ENCODE measurements around the gene FRMPD4.

FRMPD4 gene

GRCh38 chrX:12563121-12563520, 424.8 kb downstream of the FRMPD4 start:
- no peak for DNase-seq

GRCh38 chrX:12564221-12564620, 425.9 kb downstream of the FRMPD4 start:
- no peak for DNase-seq

- no peak for DNase-seq
Measured at GRCh38 chrX:12567857-12568256, 429.6 kb downstream of the FRMPD4 start.

GRCh38 chrX:12570859-12571501, 432.7 kb downstream of the FRMPD4 start:
- DNase-seq, result no peak

GRCh38 chrX:12579311-12579710, 441.0 kb downstream of the FRMPD4 start:
- DNase-seq, result no peak

GRCh38 chrX:12580548-12580947, 442.3 kb downstream of the FRMPD4 start:
- no peak for DNase-seq

GRCh38 chrX:12581546-12581945, 443.3 kb downstream of the FRMPD4 start:
- DNase-seq, result no peak

GRCh38 chrX:12582649-12583048, 444.4 kb downstream of the FRMPD4 start:
- no peak for DNase-seq

GRCh38 chrX:12583543-12583942, 445.3 kb downstream of the FRMPD4 start:
- DNase-seq, result no peak

GRCh38 chrX:12595720-12596119, 457.4 kb downstream of the FRMPD4 start:
- DNase-seq, result no peak

GRCh38 chrX:12610079-12610478, 471.8 kb downstream of the FRMPD4 start:
- no peak for DNase-seq

GRCh38 chrX:12611471-12611870, 473.2 kb downstream of the FRMPD4 start:
- no peak for DNase-seq

- DNase-seq, result no peak
Measured at GRCh38 chrX:12614266-12614665, 476.0 kb downstream of the FRMPD4 start.

GRCh38 chrX:12615061-12615460, 476.8 kb downstream of the FRMPD4 start:
- DNase-seq, result peak; percentile 2

GRCh38 chrX:12617241-12617640, 479.0 kb downstream of the FRMPD4 start:
- no peak for DNase-seq

- no peak for DNase-seq
Measured at GRCh38 chrX:12647230-12647629, 509.0 kb downstream of the FRMPD4 start.

GRCh38 chrX:12648995-12649394, 510.7 kb downstream of the FRMPD4 start:
- DNase-seq, result no peak

GRCh38 chrX:12657433-12657832, 519.2 kb downstream of the FRMPD4 start:
- no peak for DNase-seq

GRCh38 chrX:12657881-12658280, 519.6 kb downstream of the FRMPD4 start:
- DNase-seq, result no peak

- DNase-seq, result no peak
Measured at GRCh38 chrX:12661464-12661863, 523.2 kb downstream of the FRMPD4 start.

- no peak for DNase-seq
Measured at GRCh38 chrX:12672367-12673106, 534.3 kb downstream of the FRMPD4 start.

- DNase-seq, result no peak
Measured at GRCh38 chrX:12673487-12673886, 535.2 kb downstream of the FRMPD4 start.

GRCh38 chrX:12679522-12679921, 541.2 kb downstream of the FRMPD4 start:
- no peak for DNase-seq

- DNase-seq, result peak; percentile 57
Measured at GRCh38 chrX:12681047-12681446, 542.8 kb downstream of the FRMPD4 start.

GRCh38 chrX:12685541-12685940, 547.3 kb downstream of the FRMPD4 start:
- no peak for DNase-seq

Data from NCI-H1105 treated with DMSO at 0.1 percent for 48 hours (cell line).